Activated T-helper 1 cell treated with Interleukin-2 at 50 U/mL for 16 hours (primary cell): ENCODE measurements around the gene SERPINA3.
"Not testable (repeated sequence)": the region's sequence is repeated elsewhere in the genome, so short reads cannot be mapped to it uniquely, and the experiment has no call there.

Source experiments
- DNase-seq: peaks from one replicate; pipeline ENCODE4 v3.0.0-alpha.2; 2020; ENCODE audit warnings: low read depth

The SERPINA3 gene

DNA sequence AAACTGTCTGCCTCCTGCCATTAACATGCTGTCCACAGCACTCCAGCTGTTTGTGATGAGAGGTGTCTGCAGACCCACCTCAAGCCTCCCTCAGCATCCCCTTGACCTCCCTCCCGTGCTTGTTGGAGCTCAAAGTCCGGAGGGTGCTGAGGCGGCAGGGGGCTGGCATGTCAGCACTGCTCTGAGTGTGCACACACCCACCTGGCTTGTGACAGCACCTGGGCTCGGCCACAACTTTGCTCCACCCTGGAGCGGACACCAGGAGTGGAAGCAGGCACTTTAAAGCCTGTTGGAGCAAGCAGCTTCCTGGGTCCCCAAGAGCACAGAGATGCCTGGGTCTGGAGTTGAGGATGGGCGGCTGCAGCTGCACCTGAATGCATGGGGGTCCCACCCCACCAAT is 20.9 kb downstream of the SERPINA3 start:
- no peak for DNase-seq

DNA sequence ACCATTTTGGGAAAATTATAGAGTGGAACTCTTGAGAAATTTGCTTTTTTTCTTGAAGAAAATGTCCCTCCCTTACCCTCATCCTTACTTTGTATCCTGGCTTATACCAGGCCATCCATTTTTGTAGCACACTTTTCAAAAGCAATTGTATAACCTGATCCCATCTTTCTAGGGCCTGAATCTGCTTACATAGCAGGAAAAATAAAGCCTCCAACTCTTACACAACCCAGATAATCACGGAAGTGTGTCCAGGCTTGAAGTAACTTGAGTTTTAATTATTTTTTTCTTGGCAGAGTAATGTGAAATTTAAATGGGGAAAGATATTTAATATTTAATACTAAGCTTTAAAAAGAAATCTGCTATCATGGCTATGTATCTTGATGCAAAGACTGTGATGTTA is 23.0 kb downstream of the SERPINA3 start:
- no peak for DNase-seq

DNA sequence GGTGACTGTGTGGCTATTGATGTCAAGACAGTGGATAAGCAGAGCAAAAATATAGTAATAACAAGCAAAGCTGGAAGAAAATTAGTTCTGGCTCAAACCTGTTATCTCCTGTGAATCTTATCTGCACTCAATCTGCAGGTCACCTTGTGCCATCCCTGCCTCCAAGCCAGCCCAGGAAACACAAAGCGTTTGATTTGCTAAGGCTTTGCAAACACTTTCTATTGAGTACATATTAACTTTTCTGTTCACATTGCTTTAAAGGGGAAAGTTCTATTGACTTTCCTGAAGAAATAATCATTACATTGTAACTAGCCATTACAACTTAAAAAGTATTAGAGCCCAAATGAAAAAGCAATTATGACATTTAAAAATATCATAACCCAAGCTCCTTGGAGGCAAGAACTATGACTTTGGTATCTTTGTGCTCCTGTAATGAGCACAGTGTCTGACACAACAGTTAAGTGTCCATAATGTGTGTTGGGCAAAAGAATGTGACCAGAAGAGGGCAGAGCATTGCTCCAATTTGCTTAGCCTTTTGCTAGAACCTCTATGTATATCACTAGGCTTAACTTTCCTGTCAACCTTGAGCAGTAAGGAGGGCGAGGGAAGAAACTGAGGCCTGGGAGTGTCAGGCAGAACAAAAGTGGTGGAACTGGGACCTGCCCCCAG is 24.7 kb downstream of the SERPINA3 start:
- no peak for DNase-seq

DNA sequence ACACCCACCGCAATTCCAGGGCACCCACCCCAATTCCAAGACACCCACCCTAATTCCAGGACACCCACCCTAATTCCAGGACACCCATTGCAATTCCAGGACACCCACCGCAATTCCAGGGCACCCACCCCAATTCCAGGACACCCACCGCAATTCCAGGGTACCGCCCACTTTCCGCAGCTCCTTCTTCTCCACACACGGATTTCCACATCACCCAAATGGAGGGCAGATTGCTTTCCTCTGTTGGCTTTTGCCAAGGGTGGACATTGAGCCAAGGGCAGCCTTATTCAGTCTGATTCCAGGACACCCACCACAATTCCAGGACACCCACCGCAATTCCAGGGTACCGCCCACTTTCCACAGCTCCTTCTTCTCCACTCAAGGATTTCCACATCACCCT is 25.6 kb downstream of the SERPINA3 start:
- DNase-seq = not testable (repeated sequence)

DNA sequence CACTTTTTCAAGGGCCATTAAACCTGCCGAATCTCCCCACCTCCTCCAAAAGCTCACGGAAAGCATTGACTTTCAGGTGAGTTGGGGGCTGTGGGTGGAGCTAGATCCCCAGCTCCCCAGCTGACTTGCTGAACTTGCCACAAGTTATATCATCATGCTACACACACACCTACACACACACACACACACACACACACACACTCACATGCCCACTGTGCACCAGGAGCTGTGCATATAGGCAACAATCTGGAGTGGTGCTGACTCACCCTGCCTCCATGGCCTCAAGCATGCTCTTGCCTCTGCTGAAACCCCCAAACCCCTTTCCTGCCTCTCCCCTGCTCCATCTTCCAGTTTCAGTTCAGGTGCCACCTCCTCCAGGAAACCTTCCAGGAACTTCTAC is 26.1 kb downstream of the SERPINA3 start:
- no peak for DNase-seq

DNA sequence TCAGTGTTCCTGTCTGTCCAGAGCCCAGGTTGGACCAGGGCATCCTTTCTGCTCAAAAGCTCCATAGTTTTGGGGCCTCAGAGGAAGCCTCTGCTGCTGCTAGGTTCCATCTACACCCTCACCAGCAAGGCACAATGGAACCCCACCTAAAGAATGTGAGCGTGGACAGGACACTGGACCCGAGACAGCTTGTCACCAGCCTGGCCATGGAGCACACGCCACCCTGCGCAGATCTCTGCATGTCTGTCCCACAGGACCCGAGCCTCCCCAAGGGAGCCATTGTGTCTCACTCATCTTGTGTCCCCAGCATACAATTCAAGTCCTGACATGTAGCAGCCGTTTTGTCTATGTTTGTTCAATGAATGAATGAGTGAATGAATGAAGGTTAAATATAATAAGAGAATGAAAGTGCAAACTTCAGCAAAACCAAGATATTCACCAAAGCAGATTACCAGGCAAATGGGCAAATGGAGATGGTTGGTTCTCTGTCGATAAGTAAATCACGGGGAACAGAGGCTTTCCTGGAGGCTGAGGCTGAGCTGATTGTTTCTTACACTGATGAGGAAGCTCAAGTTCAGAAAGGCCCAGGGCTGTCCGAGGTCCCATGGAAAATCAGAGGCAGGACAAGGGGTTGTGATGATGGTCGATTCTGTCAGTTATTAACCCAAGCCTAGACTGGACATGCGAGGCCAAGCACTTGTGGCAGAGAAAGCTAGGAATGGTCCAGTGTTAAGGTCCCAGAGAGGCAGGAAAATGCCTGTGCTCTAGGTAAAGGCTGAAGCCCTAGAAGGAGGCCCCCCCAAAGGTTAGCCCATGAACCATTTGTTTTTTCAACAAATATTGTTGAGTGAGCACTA is 27.0 kb downstream of the SERPINA3 start:
- no peak for DNase-seq

DNA sequence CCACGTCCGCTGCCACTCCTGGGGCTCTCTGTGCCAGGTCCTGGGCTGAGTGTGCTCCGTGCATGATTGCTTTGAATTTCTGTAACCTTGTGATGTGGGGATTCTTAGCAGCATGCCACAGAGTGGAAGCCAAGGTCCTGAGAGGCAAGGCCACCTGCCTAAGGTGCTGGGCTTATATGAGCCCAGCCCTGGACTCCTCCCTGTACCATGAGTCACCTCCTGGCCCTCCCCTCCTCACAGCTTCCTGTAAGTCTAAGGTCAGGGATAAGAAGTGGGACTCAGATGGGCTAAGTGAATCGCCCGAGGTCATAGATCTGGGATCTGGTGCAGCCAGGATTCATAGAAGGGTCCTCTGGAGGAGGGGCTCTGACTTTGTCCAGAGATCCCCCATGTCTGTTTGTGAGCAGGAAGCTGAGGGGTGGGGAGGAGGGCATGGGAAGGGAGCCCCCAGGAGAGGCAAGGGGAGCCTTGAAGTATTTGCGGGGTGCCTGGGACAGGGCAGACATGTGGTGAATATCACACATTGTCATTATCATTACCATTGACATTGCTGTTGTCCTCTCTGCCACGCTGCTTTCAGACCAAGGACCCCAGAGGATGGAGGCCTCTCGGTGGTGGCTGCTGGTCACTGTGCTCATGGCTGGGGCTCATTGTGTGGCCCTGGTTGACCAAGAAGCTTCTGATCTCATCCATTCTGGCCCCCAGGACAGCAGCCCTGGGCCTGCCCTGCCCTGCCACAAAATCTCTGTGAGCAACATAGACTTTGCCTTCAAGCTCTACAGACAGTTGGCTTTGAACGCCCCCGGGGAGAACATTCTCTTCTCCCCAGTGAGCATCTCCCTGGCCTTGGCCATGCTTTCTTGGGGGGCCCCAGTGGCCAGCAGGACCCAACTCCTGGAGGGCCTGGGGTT is 28.8 kb downstream of the SERPINA3 start:
- no peak for DNase-seq

DNA sequence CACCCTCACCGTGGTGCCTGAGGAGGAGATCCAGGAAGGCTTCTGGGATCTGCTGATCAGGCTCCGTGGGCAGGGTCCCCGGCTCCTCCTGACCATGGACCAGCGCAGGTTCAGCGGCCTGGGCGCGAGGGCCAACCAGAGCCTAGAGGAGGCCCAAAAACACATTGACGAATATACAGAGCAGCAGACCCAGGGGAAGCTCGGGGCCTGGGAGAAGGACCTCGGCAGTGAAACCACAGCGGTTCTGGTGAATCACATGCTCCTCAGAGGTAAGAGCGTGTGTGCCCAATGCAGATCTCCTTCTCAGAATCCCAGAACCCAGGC is 29.4 kb downstream of the SERPINA3 start:
- DNase-seq = no peak

DNA sequence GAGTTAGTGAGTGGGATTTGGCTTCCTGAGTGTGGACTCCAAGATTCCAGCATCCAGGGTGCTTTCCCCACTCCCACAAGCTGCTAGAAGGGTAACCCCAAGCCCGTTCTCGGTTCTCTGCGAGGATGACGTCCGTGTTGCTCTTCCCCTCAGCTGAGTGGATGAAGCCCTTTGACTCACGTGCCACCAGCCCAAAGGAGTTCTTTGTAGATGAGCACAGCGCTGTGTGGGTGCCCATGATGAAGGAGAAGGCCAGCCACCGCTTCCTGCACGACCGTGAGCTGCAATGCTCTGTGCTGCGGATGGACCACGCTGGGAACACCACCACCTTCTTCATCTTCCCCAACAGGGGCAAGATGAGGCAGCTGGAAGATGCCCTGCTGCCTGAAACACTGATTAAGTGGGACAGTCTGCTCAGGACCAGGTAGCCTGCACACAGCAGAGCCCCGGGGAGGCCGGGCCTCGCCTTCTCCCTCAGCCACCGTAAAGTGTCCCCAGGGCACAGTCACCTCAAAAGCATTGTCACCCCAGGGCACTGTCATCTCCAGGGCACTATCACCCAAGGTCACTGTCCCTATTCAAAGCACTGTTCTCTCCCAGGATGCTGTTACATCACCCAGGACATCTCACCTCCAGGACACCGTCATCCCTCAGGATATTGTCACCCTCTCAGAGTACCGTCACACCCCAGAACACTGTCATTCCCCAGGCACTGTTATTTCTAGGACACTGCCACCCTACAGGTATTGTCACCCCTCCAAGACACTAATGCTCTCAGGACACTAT is 31.3 kb downstream of the SERPINA3 start:
- DNase-seq = no peak

DNA sequence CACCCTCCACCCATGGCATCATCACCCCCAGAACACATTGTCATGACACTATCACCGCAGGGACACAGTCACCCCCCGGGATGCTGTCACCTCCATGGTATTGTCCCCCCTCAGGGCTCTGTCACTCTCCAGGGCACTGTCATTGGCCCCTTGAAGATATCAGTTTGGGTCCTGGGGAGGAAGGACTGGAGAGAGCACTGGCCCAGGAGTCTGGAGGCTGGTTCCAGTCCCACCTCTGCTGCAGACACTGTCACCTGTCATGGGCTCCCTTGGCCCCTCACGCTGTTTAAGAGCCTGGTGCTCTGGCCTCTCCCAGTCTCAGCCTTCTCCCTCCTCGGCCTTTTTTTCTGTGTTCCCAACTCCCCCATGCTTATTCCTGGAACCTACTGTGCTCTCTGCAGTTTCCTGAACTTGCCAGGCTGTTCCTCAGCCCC is 31.9 kb downstream of the SERPINA3 start:
- DNase-seq = no peak

DNA sequence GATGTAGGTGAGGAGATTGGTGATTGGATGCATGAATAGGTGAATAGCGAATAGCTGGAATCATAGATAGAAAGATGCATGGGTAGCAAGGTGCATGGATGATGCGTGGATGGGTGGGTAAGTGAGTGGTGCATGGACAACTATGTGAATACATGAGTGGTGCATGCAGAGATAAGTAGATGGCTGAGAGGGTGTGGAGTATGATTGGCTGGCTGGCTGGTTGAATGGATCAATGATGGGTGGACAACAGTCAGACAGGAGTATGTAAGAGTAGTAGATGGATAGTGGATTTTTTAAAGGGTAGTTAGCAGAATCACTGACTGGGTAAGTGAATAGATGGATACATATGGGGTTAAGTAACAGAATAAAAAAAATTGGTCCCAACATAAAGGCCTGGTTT is 33.9 kb downstream of the SERPINA3 start:
- no peak for DNase-seq

DNA sequence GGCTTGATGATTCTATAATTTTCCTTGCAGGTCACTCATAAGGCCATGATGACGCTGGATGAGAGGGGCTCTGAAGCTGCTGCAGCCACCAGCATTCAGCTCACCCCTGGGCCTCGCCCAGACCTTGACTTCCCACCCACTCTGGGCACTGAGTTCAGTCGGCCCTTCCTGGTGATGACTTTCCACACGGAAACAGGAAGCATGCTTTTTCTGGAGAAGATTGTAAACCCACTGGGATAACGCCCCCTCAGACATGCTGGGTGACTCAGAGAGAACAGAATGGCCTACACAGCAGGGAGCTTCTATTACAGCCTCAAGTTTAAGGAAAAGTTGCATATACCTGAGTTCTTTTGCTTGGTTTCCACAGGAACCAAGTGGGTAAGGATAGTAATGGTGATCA is 34.3 kb downstream of the SERPINA3 start:
- no peak for DNase-seq

DNA sequence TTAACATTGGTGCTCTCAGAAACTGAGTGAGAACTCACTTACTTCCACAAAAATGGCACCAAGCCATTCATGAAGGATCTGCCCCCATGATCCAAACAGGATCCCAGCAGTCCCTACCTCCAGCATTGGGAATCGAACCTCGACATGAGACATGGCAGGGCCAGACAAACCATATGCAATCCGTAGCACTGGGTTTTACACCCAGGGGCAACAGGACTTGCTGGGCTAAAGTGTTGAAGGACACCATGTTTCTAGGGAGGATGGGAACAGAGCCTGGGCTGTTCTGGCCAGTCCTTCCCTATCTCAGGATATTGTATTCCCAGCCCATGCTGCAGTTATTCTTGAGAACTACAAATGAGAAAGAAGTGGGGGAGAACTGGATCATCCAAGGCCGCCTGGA is 36.6 kb downstream of the SERPINA3 start:
- DNase-seq = no peak

DNA sequence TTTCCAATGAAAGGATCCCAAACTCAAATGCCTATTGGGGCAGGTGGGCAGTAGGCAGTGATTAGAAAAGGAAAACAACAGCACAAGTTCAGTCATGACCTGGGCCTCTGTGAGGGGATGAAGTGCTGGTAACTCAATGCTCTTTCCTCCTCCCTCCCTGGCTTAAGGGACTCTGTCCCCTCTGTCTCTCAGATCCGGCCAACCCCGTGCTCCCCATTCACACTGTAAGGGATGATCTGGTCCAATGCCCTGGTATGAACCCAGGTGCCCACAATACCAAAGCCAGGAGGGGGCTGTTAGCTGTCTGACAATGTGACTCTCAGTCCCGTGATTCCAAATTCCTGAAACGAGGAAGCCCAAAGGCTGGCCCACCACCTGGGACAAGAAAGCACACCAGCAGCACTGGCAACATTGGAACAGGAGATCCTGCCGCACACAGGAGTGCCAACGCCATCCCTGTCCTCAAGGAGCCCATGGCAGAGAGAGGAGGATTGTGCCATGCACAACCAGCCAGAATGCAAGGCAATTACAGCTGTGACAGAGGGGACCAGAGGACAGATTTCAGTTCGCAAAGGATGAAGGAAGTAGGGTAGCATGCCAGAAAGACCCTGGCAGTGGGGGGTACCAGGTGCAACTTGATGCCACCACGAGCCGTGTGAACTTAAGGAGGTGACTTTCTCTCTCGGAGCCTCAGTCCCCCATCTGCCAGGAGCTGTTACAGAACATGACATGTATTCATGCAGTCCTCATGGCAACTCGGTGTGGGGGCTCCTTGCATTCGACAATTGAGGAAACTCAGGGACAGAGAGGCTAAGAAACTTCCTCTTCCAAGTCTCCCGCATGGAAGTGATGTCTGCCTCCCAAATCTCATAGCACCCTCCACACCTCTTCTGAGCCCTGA is 37.6 kb downstream of the SERPINA3 start:
- DNase-seq = no peak

DNA sequence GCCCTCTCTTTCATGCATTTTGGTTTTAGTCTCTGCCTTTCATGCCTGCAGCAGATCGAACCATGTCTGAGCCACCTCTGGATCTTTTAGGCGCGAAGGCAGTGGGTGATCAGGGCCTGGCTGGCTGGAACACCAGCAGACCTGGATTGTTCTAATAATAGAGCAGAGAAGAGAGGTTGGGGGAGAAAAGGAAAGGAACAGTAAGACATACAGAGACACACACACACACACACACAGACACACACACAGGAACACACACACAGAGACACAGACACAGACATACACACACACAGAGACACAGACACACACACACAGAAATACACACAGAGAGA is 38.2 kb downstream of the SERPINA3 start:
- DNase-seq = no peak

DNA sequence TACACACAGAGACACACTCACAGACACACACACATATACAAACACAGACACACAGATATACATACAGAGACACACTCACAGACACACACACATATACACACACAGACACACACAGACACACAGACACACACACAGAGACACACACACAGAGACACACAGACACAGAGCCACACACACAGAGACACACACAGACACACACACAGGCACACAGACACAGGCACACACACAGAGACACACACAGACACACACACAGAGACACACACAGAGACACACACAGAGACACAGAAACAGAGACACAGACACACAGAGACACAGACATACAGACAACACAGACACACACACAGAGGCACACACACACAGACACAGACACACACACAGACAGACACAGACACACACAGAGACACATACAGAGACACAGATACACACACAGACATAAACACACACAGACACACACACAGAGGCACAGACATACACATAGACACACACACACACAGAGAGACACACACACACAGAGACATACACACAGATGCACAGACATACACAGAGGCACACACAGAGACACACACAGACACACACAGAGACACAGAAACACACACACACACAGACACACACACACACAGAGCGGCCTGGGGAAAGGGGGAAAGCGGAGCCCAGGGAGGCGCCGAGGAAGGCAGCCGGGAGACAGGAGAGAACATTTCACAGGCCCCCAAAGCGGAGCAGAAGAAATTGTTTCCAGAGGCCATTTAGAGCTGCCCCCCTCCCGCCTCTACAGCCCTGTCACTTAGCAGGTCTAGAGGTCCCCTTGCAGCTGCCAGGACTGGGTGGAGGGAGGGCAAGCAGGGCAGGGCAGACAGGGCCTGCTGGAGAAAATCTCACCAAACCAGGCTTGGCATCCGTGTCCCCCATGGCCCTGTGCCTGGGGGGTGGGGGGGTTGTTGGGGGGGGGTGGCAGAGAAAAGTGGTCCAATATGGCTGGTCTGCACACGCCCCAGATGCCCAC is 38.9 kb downstream of the SERPINA3 start:
- no peak for DNase-seq

DNA sequence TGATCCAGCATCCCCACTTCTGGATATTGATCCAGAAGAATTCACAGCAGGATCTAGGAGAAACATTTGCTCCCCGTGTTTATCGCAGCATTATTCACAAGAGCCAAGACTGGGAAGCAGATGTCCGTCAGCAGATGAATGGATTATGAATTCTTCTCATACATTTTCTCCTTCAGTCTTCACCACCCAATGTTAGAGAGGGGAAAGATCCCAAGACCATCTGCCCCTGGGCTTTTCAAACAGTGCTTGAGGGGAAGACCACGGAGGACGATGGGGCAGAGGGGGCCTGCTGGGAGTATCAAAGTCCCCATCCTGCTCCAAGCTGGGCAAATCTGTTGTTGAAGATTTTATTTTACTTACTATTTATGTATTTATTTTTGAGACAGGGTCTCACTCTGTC is 41.1 kb downstream of the SERPINA3 start:
- no peak for DNase-seq

DNA sequence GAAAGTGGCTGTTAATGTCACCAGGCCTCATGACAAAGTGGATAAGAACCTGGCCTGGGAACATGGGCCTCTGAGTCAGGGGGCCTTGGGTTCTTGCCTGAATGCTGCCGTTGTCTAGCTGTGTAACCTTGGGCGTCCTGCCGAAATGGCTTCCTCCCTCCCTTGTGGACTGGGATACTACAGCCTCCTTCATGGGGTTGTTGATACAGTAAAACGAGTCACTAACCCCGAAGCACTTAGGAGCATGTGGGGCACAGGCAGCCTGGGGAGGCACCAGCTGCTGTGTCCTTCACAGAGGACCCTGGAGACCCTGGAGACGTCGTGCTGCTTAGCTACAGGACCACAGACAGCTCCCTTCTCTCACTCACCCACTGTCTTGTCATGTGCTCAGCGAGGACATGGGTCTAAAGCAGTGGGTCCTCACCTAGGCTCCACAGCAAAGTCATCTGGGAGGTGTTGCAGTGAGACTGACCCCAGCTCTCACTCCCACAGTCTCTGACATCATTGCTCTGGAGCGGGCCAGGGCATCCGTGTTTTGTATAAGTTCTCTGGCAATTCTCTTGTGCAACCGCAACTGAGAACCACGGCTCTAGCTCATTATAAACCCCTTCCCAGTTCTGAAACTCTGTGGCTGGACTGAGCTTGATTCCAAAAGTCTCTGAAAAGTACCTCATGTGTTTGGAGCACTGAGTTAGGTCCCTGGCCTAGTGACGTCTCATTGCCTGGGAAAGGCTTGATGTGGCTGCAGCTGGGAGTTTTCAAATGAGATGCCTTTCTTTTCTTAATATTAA is 42.1 kb downstream of the SERPINA3 start:
- no peak for DNase-seq

DNA sequence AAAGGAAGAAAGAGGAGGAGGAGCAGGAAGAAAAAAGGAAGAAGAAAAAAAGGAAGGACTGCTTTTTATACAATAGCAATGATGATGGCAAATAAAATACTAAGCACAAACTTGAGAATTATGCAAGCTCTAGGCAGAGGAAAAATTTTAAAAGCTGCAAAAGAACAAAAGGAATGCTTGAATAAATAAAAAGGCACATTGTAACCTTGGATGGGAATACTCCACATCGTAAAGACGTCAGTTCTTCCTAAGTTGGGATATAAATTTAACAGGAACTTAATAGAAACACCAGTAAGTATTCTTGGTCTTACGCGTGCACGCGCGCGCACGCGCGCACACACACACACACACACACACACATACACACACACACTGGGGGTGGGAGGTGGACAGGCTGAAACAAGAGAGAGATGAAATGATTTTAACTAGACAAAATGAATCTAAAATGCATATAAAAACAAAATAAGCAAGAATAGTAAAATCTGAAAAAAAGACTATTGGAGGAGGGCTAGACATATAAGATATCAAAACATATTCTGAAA is 43.0 kb downstream of the SERPINA3 start:
- no peak for DNase-seq
